ENCODE data around the gene RTKN2. TPM values are rescaled to one million over a fixed set of nuclear protein-coding genes. Genes with fewer than 3 reads are reported as not detected.

RTKN2 gene
- total and polyA plus RNA-seq, 11 donors = 0.01 to 0.14 (median 0.10) TPM; not detected in 5

DNA sequence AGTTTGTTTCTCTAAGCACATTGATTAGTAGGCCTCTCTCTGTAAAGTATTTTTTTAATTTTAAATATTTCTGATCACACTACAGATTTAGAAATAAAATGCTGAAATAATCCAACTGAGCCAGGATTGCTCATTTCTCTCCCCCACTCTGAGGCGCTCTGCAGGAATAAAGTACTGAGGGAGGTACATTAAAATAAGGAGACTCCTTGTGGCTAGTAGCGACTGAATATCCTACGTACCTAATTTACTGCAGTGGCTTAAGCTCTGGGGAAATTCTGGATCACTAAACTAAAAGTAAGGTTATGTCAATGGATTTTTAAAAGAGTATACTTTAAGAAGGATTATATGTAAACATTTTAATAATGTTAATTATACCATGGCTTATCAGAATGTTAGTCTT is 75.2 kb downstream of the RTKN2 start:
- Histone ChIP-seq H3K27me3 (no peaks in the 10 kb centered on the region), H3K36me3 (no peaks in the 10 kb centered on the region), H3K4me1 (peaks cover 0 to 3% (median 0%) of the 10 kb centered on the region in 12 donors), H3K4me3 (no peak overlapping the region), H3K9me3 (no peaks in the 10 kb centered on the region), H3K27ac (no peak overlapping the region)
- WGBS, 4 donors = 93 to 96% (median 94%) methylated on average over 3 of the region's 3 CpGs
- DNase-seq = no peak
- intact Hi-C loops (cut with DNase I) = no loop called here
- TF ChIP-seq, protein P1, sequence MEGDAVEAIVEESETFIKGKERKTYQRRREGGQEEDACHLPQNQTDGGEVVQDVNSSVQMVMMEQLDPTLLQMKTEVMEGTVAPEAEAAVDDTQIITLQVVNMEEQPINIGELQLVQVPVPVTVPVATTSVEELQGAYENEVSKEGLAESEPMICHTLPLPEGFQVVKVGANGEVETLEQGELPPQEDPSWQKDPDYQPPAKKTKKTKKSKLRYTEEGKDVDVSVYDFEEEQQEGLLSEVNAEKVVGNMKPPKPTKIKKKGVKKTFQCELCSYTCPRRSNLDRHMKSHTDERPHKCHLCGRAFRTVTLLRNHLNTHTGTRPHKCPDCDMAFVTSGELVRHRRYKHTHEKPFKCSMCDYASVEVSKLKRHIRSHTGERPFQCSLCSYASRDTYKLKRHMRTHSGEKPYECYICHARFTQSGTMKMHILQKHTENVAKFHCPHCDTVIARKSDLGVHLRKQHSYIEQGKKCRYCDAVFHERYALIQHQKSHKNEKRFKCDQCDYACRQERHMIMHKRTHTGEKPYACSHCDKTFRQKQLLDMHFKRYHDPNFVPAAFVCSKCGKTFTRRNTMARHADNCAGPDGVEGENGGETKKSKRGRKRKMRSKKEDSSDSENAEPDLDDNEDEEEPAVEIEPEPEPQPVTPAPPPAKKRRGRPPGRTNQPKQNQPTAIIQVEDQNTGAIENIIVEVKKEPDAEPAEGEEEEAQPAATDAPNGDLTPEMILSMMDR (IDR thresholded peaks at IDR 0.05) = no peak
- TF ChIP-seq POLR2A (IDR thresholded peaks at IDR 0.05) = no peak
- ATAC-seq = no peak

DNA sequence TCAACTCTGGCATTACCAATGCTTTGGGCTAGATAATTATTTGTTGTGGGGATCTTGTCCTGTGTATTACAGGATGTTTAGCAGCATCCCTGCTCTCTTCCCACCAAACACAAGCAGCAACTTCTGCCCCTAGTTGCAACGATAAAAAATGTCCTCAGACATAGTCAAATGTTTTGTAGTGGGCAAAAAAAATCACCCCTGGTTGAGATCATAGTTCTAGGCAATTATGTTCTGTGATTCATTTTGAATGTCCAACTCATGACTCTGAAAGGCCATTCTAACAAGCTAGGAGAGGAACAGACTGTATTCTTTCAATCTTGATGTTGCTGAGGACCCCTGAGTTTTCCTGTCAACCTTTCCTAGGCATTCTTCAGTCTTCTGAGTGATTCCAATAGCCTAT is 79.5 kb downstream of the RTKN2 start:
- intact Hi-C loops (cut with DNase I) = no loop called here

DNA sequence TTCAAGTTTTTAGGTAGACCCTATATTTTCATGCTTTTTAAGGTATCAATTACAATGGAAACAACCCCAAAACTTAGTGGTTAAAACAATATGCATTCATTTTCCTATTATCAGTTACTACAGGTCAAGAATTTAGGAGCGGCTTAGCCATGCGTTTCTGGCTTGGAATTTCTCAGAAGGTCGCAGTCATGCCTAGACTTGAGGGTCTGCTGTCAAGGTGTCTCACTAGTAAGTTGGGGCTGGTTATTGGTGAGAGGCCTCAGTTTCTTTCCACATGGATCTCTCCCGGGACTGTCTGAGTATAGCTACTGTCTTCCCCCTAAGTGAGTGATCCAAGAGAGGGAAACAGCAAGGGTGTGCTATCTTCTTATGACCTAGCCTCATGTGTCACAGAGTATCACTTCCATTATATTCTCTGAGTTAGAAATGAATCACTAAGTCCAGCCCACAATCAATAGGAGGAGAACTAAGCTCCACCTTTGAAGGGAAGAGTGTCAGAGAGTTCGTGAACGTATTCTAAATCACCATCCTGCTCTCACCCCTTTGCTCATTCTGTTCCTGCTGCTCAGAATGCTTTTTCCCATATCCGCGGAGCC is 80.5 kb downstream of the RTKN2 start:
- 80 to 97% (median 95%) methylated on average over 7 to 8 of the region's 8 CpGs for WGBS, 4 donors

More for the DNA sequence above, 79.5 kb downstream of the RTKN2 start:
- TF ChIP-seq, protein P1 (IDR thresholded peaks at IDR 0.05) = no peak
- no peak for TF ChIP-seq POLR2A (IDR thresholded peaks at IDR 0.05)
- WGBS, 4 donors = 85 to 100% (median 92%) methylated on average over 1 of the region's 1 CpG
- Histone ChIP-seq H3K9me3 (no peaks in the 10 kb centered on the region), H3K4me3 (no peak overlapping the region), H3K36me3 (no peaks in the 10 kb centered on the region), H3K27me3 (no peaks in the 10 kb centered on the region), H3K4me1 (peaks cover 0 to 9% (median 0%) of the 10 kb centered on the region in 12 donors), H3K27ac (no peak overlapping the region)
- DNase-seq = no peak
- no peak for ATAC-seq

DNA sequence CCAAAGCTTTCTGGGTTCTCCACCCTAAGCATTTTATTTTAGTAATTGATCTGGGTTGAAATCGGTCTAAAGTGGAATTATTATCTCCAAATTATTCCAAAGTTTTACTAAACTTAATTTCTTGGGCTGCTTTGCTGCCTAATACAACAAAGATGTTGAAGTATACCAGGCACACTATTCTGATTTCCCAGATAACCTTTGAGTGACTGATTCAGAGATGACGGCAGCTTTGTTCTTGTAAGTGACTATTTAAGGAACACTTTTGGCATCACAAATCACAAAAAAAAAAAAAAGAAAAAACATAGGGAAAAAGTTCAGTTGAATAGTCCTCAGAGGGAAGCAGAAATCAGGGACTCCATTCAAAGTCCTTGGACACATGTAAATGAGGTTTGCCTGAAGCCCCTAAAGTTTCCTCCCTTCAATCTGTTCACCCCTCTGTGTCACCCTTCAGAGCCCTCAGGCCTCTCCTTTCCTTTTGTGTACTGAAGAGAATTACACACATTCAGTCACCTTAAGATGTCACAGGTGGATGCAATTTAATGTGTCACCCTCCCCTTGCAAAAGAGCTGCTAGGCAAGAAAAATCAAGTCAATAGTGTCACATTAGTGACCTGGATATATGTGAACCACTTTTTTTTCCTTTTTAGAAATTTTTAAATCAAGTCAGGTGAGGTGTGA is 81.5 kb downstream of the RTKN2 start:
- intact Hi-C loops (cut with DNase I) = no loop called here
- H3K27ac ChIP-seq = no peak overlapping the region
- ATAC-seq = peak in 2 of 4 donors; percentile 18 to 46
- H3K9me3 ChIP-seq = no peaks in the 10 kb centered on the region
- 58 to 68% (median 61%) methylated on average over 2 of the region's 2 CpGs for WGBS, 4 donors
- no peak for DNase-seq
- H3K27me3 ChIP-seq = no peaks in the 10 kb centered on the region
- no peak for TF ChIP-seq POLR2A (IDR thresholded peaks at IDR 0.05)
- TF ChIP-seq, protein P1 (IDR thresholded peaks at IDR 0.05) = no peak
- H3K36me3 ChIP-seq = no peaks in the 10 kb centered on the region
- H3K4me3 ChIP-seq = no peak overlapping the region
- peaks cover 0 to 9% (median 0%) of the 10 kb centered on the region in 12 donors for H3K4me1 ChIP-seq

More for the DNA sequence above, 80.5 kb downstream of the RTKN2 start:
- no peak for DNase-seq
- TF ChIP-seq, protein P1 (IDR thresholded peaks at IDR 0.05) = no peak
- no peak for TF ChIP-seq POLR2A (IDR thresholded peaks at IDR 0.05)
- no peaks in the 10 kb centered on the region for H3K9me3 ChIP-seq
- no peak overlapping the region for H3K27ac ChIP-seq
- H3K4me1 ChIP-seq = peaks cover 0 to 9% (median 0%) of the 10 kb centered on the region in 12 donors
- no peak overlapping the region for H3K4me3 ChIP-seq
- no peaks in the 10 kb centered on the region for H3K36me3 ChIP-seq
- no peak for ATAC-seq
- H3K27me3 ChIP-seq = no peaks in the 10 kb centered on the region
- intact Hi-C loops (cut with DNase I) = no loop called here
